UCSD-AML1 (cell line): ENCODE measurements around the gene JADE2.
"Not testable (repeated sequence)": the region's sequence is repeated elsewhere in the genome, so short reads cannot be mapped to it uniquely, and the experiment has no call there.

Source experiments
- DNase-seq: peaks from one replicate; lab custom pipeline; 2025; ENCODE audit not compliant: unreplicated experiment; lab: John Stamatoyannopoulos, UW

The JADE2 gene

GRCh38 chr5:134507452-134507851 is 18.0 kb upstream of the JADE2 start:
- DNase-seq, result no peak

- no peak for DNase-seq
These were observed 16.8 kb upstream of the JADE2 start for GRCh38 chr5:134508521-134509195.

- no peak for DNase-seq
These were observed 16.0 kb upstream of the JADE2 start for GRCh38 chr5:134509308-134510040.

- DNase-seq, result no peak
These were observed 14.3 kb upstream of the JADE2 start for GRCh38 chr5:134510970-134511795.

GRCh38 chr5:134511796-134512660 is 13.4 kb upstream of the JADE2 start:
- peak; percentile 33 for DNase-seq

GRCh38 chr5:134512661-134512999 is 12.8 kb upstream of the JADE2 start:
- DNase-seq, result no peak

- no peak for DNase-seq
These were observed 9.7 kb upstream of the JADE2 start for GRCh38 chr5:134515801-134516200.

GRCh38 chr5:134516984-134517383 is 8.5 kb upstream of the JADE2 start:
- not testable (repeated sequence) for DNase-seq

- no peak for DNase-seq
These were observed 7.9 kb upstream of the JADE2 start for GRCh38 chr5:134517553-134517952.

- DNase-seq, result no peak
These were observed 5.5 kb upstream of the JADE2 start for GRCh38 chr5:134519989-134520388.

GRCh38 chr5:134521841-134522240 is 3.6 kb upstream of the JADE2 start:
- DNase-seq, result no peak

- DNase-seq, result no peak
These were observed 1.8 kb upstream of the JADE2 start for GRCh38 chr5:134523543-134524271.

GRCh38 chr5:134524272-134524825 is 1.1 kb upstream of the JADE2 start:
- DNase-seq, result peak; percentile 85

GRCh38 chr5:134525683-134526482 is 413 bp downstream of the JADE2 start:
- peak; percentile 72 for DNase-seq

- peak; percentile 93 for DNase-seq
These were observed 1.1 kb downstream of the JADE2 start for GRCh38 chr5:134526483-134527155.

- peak; percentile 93 for DNase-seq
These were observed 1.9 kb downstream of the JADE2 start for GRCh38 chr5:134527156-134527960.

GRCh38 chr5:134527961-134528424 is 2.5 kb downstream of the JADE2 start:
- no peak for DNase-seq

- DNase-seq, result no peak
These were observed 3.1 kb downstream of the JADE2 start for GRCh38 chr5:134528556-134528955.
